B cell (primary cell): ENCODE results near the gene MEN1. TPM values are rescaled to one million over a fixed set of nuclear protein-coding genes. Genes with fewer than 3 reads are reported as not detected.

Experiments used
- ATAC-seq: fragments of 200-7000 bp; cut with Tn5 transposase; one replicate; pipeline ENCODE4 v1.10.0; 2021; ENCODE audit warnings: low read depth, mild to moderate bottlenecking, moderate number of reproducible peaks, moderate library complexity
- CTCF ChIA-PET: fragments of 350-600 bp; sonication (Branson Sonifier 250); formaldehyde crosslinking; loops from one replicate; lab custom pipeline; 2021; ENCODE audit warnings: antibody characterized with exemption, inconsistent platforms; lab: Charles Lee
- POLR2A ChIA-PET: fragments of 350-600 bp; sonication (Branson Sonifier 250); formaldehyde crosslinking; loops from one replicate; lab custom pipeline; 2021; ENCODE audit warnings: antibody characterized with exemption; lab: Charles Lee
- DNase-seq: peaks from one replicate; pipeline ENCODE4 v3.0.0; 2013
- H2AFZ ChIP-seq: 2 replicates; pipeline ENCODE4 v1.6.1; 2012; ENCODE audit warnings: mild to moderate bottlenecking, low read depth, low read length; ENCODE audit not compliant: insufficient read depth, poor library complexity, severe bottlenecking
- H3K27ac ChIP-seq, 2 donors: 1 replicate in 1 of 2; 2 replicates in 1 of 2; pipeline ENCODE4 v1.5.1; 2012 to 2013; ENCODE audit warnings: low read length in 2 of 2, mild to moderate bottlenecking in 2 of 2, moderate library complexity in 1 of 2
- H3K27me3 ChIP-seq, 4 experiments: fragments of 200-600 bp in 1 of 4; sonication (generic) in 1 of 4; replicated peaks in 1 of 4; 1 replicate in 2 of 4; 2 replicates in 2 of 4; pipeline versions ENCODE4 v1.6.1 to v1.7.0; 2013 to 2016; ENCODE audit warnings: low read length in 3 of 4, mild to moderate bottlenecking in 2 of 4, mixed read lengths in 1 of 4, moderate library complexity in 1 of 4; ENCODE audit not compliant: insufficient read depth in 4 of 4, control insufficient read depth in 3 of 4; ENCODE audit errors: control extremely low read depth in 1 of 4
- H3K36me3 ChIP-seq, 2 experiments: replicated peaks in 1 of 2; 1 replicate in 1 of 2; 2 replicates in 1 of 2; pipeline versions ENCODE4 v1.6.1 to v1.7.1; 2013; ENCODE audit warnings: low read length in 1 of 2; ENCODE audit not compliant: insufficient read depth in 2 of 2, control insufficient read depth in 1 of 2; ENCODE audit errors: control extremely low read depth in 1 of 2, extremely low read depth in 1 of 2
- H3K4me1 ChIP-seq, 2 donors: fragments of 200-600 bp in 1 of 2; sonication (generic) in 1 of 2; 1 replicate in 1 of 2; 2 replicates in 1 of 2; pipeline versions ENCODE4 v1.5.1 to v1.6.1; 2013 to 2017; ENCODE audit warnings: low read length in 2 of 2; ENCODE audit not compliant: control insufficient read depth in 2 of 2, insufficient read depth in 2 of 2
- H3K4me2 ChIP-seq: replicated peaks from 2 replicates; pipeline ENCODE3; 2012; ENCODE audit warnings: mild to moderate bottlenecking, low read depth, low read length; ENCODE audit not compliant: poor library complexity, severe bottlenecking
- H3K4me3 ChIP-seq, 5 experiments: fragments of 200-600 bp in 1 of 5; sonication (generic) in 1 of 5; 1 replicate in 3 of 5; 2 replicates in 2 of 5; pipeline versions ENCODE4 v1.5.1 to v1.7.0; 2011 to 2016; ENCODE audit warnings: low read length in 4 of 5, mild to moderate bottlenecking in 4 of 5, low read depth in 2 of 5, control low read depth in 1 of 5, moderate library complexity in 1 of 5; ENCODE audit not compliant: insufficient read depth in 1 of 5; ENCODE audit errors: control extremely low read depth in 1 of 5, extremely low read depth in 1 of 5
- H3K79me2 ChIP-seq: fragments of 200-600 bp; sonication (generic); one replicate; pipeline ENCODE4 v1.6.0; 2016; ENCODE audit warnings: low read length; ENCODE audit not compliant: control insufficient read depth, insufficient read depth
- H3K9ac ChIP-seq: fragments of 200-600 bp; sonication (generic); 2 replicates; pipeline ENCODE4 v1.6.1; 2017; ENCODE audit warnings: mild to moderate bottlenecking, low read length, moderate library complexity
- H3K9me3 ChIP-seq, 3 donors: one replicate each; pipeline versions ENCODE4 v1.6.1 to v1.7.1; 2013; ENCODE audit warnings: low read length in 2 of 3; ENCODE audit not compliant: control insufficient read depth in 2 of 3, insufficient read depth in 1 of 3; ENCODE audit errors: control extremely low read depth in 1 of 3
- H4K20me1 ChIP-seq: 2 replicates; pipeline ENCODE4 v1.6.0; 2012; ENCODE audit warnings: mild to moderate bottlenecking, low read length; ENCODE audit not compliant: insufficient read depth, control insufficient read depth, poor library complexity, severe bottlenecking
- H3K27ac Mint-ChIP-seq: one replicate; pipeline ENCODE4 v1.8.0; 2021; ENCODE audit warnings: mixed read lengths
- H3K27me3 Mint-ChIP-seq: one replicate; pipeline ENCODE4 v1.8.0; 2021; ENCODE audit warnings: mixed read lengths
- H3K4me1 Mint-ChIP-seq: one replicate; pipeline ENCODE4 v1.8.0; 2021; ENCODE audit warnings: mixed read lengths
- H3K4me3 Mint-ChIP-seq: one replicate; pipeline ENCODE4 v1.8.0; 2021; ENCODE audit warnings: mixed read lengths
- H3K9me3 Mint-ChIP-seq: one replicate; pipeline ENCODE4 v1.8.0; 2022; ENCODE audit warnings: mixed read lengths; ENCODE audit not compliant: insufficient read depth
- CTCF ChIP-seq: fragments of 200-600 bp; IDR thresholded peaks from one replicate; pipeline ENCODE4 v1.8.0; 2022; ENCODE audit warnings: antibody characterized with exemption, mild to moderate bottlenecking
- EZH2 ChIP-seq: IDR thresholded peaks from 2 replicates; pipeline ENCODE4 v1.6.1; 2012; ENCODE audit warnings: borderline replicate concordance, low read depth, mild to moderate bottlenecking, moderate library complexity, low read length; ENCODE audit not compliant: insufficient read depth, poor library complexity, severe bottlenecking
- WGBS: methylation state at CpG from one replicate; pipeline ENCODE4 v1.1.5; 2013; ENCODE audit warnings: missing lambda C conversion rate; ENCODE audit not compliant: insufficient coverage; 5-methylcytosine and 5-hydroxymethylcytosine counted together
- intact Hi-C: fragments of 100-400 bp; cut with micrococcal nuclease; formaldehyde crosslinking; loops from one replicate; pipeline ENCODE4 v1.10.0; 2022
- polyA plus RNA-seq: library from polyadenylated mRNA; depleted of rRNA; stranded (reverse); fragments of >200 nt; gene quantifications from 2 replicates; pipeline ENCODE4 v1.2.3, GENCODE V29; 2012
- total RNA-seq, 2 donors: library from RNA; stranded (reverse); fragments of 120-200 nt in 1 of 2; gene quantifications; 1 replicate in 1 of 2; 2 replicates in 1 of 2; pipeline versions ENCODE4 v1.2.3 to v1.2.4, GENCODE V29; 2013 to 2022

Gene MEN1
- total and polyA plus RNA-seq, 2 donors (not counting 1 experiment from before 2014, with no cell fraction given): 48.2 to 68.5 TPM

- H3K27me3 ChIP-seq: no peaks in the 10 kb centered on the region
- no peak overlapping the region for H3K27ac ChIP-seq
- H3K9me3 ChIP-seq: no peaks in the 10 kb centered on the region
- peaks cover 50% of the 10 kb centered on the region for H3K4me1 Mint-ChIP-seq
- DNase-seq (no peak), ATAC-seq (no peak)
- no peaks in the 10 kb centered on the region for H3K27me3 Mint-ChIP-seq
- no peak overlapping the region for H3K4me3 ChIP-seq
- intact Hi-C loops: no loop called here
- no peaks in the 10 kb centered on the region for H3K9me3 Mint-ChIP-seq
- H3K4me1 ChIP-seq: peaks cover 42 to 45% of the 10 kb centered on the region in 2 donors
- peaks cover 20% of the 10 kb centered on the region for H3K79me2 ChIP-seq
- H4K20me1 ChIP-seq: no peaks in the 10 kb centered on the region
- peak overlapping the region; percentile 32 for H3K27ac Mint-ChIP-seq
- TF ChIP-seq CTCF (no peak), EZH2 (no peak)
- H3K36me3 ChIP-seq: peaks cover 0 to 55% of the 10 kb centered on the region in 2 experiments
- H3K4me2 ChIP-seq: no peak overlapping the region
- H3K9ac ChIP-seq: no peak overlapping the region
- 96% methylated on average over 8 of the region's 19 CpGs for WGBS
- H3K4me3 Mint-ChIP-seq: no peak overlapping the region
- ChIA-PET POLR2A (interaction anchor here (0.7 kb wide), 1 partner anchor 28 kb away, joined by 6 read pairs; no protein-coding TSS in a partner anchor), CTCF (interaction anchor here (0.7 kb wide), 1 partner anchor 15 kb away, joined by 3 read pairs; no protein-coding TSS in a partner anchor)
- H2AFZ ChIP-seq: no peak overlapping the region
Observed at GRCh38 chr11:64796757-64797541, 13.4 kb downstream of the MEN1 start.
